Retinal pigment epithelial cell (primary cell): ENCODE data around the gene ITGA11.

Experiments
- DNase-seq: peaks from one replicate; pipeline ENCODE4 v3.0.0-alpha.2; 2010; ENCODE audit warnings: low read depth
- H3K4me3 ChIP-seq: 2 replicates; pipeline ENCODE4 v1.5.1; 2011; ENCODE audit warnings: mild to moderate bottlenecking, low read length, control low read depth, moderate library complexity
- CTCF ChIP-seq: conservative IDR thresholded peaks from 2 replicates; pipeline ENCODE4 v1.5.1; 2011; ENCODE audit warnings: low read depth, low read length, control low read depth, inconsistent platforms

Gene ITGA11

GRCh38 chr15:68315035-68315434 is 116.9 kb downstream of the ITGA11 start:
- no peak for TF ChIP-seq CTCF
- H3K4me3 ChIP-seq, result no peak overlapping the region
- no peak for DNase-seq

- no peak for TF ChIP-seq CTCF
- no peak overlapping the region for H3K4me3 ChIP-seq
- peak; percentile 34 for DNase-seq
These were observed 117.4 kb downstream of the ITGA11 start for GRCh38 chr15:68314563-68314962.

GRCh38 chr15:68313501-68314410 is 118.2 kb downstream of the ITGA11 start:
- no peak for TF ChIP-seq CTCF
- no peak for DNase-seq

GRCh38 chr15:68312701-68313204 is 119.2 kb downstream of the ITGA11 start:
- H3K4me3 ChIP-seq, result no peak overlapping the region
- DNase-seq, result no peak
- TF ChIP-seq CTCF, result no peak

More at GRCh38 chr15:68313501-68314410, 118.2 kb downstream of the ITGA11 start:
- no peak overlapping the region for H3K4me3 ChIP-seq

DNA sequence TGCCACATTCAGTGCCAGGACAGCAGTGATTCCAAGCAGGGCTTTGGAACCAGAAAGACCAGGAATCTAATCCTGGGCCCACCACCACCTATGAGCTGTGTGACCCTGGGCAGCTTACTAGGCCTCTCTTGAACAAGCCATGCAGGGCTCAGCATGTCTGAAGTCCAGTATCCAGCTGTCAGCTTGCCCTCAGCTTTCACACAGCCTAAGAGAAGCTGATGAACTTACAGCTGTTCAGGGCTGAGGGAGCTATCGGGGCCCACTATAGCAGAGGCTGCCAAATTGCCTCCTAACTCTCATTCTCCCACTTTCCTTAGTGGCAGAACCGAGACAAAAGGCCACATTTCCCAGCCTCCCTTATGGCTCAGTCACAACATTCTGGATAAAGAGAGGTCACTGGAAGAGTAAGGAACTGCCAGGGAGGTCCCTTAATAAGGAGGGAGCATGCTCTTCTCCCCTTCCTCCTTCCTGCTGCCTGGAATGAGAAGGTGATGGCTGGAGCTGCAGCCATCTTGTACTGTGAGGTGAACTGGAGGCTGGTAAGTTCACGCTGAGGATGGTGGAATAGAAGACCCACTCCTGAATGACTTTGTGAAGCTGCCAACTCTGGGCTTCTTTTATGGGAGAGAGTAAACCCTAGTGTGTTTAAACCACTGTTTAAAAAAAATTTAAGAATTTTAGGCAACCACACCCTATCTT is 120.0 kb downstream of the ITGA11 start:
- H3K4me3 ChIP-seq, result no peak overlapping the region
- no peak for TF ChIP-seq CTCF
- DNase-seq, result no peak

GRCh38 chr15:68311464-68311835 is 120.5 kb downstream of the ITGA11 start:
- no peak for TF ChIP-seq CTCF
- no peak for DNase-seq
- H3K4me3 ChIP-seq, result no peak overlapping the region
